ENCODE data around the gene CPLX1.

DNA sequence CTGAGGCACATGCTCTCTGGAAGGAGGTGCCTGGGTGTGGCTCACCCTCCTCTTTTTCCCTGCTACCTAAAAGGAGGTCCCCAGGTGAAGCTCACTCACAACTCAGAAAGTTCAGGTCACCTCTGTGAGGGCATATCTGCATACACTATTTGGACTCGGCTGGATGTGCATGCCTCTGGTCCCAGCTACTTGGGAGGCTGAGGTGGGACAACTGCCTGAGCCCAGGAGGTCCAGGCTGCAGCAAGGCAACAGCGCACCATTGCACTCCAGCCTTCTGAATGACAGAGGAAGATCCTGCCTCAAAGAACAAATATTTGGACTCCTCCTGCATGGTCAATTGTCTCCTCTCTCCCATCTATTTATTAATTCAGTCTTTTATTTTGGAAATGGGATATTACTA is 46.4 kb downstream of the CPLX1 start:
- TF ChIP-seq, protein P1, sequence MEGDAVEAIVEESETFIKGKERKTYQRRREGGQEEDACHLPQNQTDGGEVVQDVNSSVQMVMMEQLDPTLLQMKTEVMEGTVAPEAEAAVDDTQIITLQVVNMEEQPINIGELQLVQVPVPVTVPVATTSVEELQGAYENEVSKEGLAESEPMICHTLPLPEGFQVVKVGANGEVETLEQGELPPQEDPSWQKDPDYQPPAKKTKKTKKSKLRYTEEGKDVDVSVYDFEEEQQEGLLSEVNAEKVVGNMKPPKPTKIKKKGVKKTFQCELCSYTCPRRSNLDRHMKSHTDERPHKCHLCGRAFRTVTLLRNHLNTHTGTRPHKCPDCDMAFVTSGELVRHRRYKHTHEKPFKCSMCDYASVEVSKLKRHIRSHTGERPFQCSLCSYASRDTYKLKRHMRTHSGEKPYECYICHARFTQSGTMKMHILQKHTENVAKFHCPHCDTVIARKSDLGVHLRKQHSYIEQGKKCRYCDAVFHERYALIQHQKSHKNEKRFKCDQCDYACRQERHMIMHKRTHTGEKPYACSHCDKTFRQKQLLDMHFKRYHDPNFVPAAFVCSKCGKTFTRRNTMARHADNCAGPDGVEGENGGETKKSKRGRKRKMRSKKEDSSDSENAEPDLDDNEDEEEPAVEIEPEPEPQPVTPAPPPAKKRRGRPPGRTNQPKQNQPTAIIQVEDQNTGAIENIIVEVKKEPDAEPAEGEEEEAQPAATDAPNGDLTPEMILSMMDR (conservative IDR thresholded peaks at IDR 0.05 in 1 of 2, IDR thresholded peaks at IDR 0.05 in 1 of 2; ENCODE audit: low read depth in 1 of 2, low read length in 2 of 2): no peak
- TF ChIP-seq EZH2 (IDR thresholded peaks at IDR 0.05; ENCODE audit: low read length, missing control alignments): no peak
